Stimulated activated naive CD8-positive, alpha-beta T cell treated with anti-CD3 and anti-CD28 coated beads, Interleukin-15, Interleukin-2, amounts not matched to agents 100 U/mL and 50 U/mL, for 24 hours (primary cell): ENCODE results near the gene CRAMP1.

Source experiments
- ATAC-seq: fragments of 150-1000 bp; cut with Tn5 transposase; one replicate; pipeline ENCODE4 v1.10.0; 2021
- DNase-seq: peaks from one replicate; pipeline ENCODE4 v3.0.0; 2021

The CRAMP1 gene

DNA sequence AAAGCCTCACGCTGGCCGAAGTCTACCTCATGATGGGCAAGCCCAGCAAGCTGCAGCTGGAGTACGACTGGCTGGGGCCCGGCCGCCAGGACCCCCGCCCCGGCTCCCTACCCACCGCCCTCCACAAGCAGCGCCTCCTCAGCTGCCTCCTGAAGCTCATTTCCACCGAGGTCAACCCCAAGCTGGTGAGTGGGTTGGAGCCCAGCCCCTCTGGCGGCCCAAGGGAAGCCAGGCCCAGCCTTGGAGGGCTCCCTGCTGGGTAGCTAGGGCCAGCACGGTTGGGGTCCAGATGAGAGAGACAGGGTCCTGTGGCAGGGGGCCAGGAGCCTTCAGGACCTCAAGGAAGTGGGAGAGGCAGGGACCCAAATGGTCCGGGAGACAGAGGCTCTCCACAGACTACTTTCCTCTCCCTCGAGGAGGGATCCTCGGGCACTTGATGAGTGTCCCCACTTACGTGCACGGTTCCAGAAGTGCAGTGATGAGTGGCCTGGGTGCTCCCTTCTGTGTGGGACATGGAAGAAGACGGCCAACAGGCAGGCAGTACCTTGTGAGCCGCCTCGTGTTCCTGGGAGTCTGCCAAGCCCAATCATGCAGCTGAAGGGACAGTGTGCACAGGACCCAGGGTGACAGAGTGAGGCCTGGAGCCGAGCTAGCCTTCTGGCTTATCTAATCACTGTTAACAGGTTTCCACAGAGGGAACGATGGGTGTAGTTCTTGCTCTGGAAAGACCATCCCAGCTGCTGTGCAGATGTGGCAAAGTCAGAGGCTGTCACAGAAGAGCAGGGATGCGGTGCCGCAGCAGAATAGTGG, 44.9 kb downstream of the CRAMP1 start:
- DNase-seq (no peak), ATAC-seq (no peak)

- DNase-seq (no peak), ATAC-seq (no peak)
These were observed 45.7 kb downstream of the CRAMP1 start for GRCh38 chr16:1657841-1658240.

DNA sequence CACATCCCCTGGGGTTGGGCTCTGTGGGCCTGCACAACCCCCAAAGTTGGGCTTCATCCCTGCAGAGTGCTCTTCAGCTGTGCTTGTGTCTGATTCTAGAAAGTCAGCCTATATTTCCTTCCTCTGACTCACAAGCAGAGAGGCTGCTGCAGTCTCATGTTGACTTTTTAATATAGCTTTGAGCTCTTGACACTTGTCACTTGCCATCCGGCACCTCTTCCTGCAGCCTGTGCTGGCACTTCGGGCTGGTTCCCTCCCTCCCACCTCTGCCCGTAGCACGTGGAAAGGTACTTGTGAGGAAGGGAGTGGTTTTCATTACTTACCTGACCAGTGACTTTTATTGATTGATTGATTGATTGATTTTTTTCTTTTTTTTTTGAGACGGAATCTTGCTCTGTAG, 46.9 kb downstream of the CRAMP1 start:
- no peak for DNase-seq
- no peak for ATAC-seq

DNA sequence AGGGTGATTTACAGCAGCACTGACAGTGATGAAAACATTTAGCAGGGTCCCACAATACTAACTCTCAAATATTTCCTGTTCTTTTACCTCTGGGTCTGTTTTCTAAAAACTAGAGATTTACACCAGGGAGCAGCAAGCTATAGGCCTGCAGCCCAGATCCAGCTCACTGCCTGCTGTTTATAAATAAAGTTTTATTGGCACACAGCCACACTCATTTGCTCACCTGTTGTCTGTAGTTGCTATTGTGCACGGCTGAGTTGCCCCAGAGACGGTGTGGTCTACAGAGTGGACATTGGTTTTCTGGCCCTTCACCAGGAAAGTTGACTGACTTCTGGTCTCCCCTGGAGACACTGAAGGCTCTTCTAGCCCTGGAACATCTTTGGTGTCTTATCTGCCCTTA, 49.7 kb downstream of the CRAMP1 start:
- ATAC-seq = no peak

GRCh38 chr16:1662543-1662942, 50.4 kb downstream of the CRAMP1 start:
- ATAC-seq (no peak), DNase-seq (no peak)

More for the DNA sequence above, 49.7 kb downstream of the CRAMP1 start:
- no peak for DNase-seq

DNA sequence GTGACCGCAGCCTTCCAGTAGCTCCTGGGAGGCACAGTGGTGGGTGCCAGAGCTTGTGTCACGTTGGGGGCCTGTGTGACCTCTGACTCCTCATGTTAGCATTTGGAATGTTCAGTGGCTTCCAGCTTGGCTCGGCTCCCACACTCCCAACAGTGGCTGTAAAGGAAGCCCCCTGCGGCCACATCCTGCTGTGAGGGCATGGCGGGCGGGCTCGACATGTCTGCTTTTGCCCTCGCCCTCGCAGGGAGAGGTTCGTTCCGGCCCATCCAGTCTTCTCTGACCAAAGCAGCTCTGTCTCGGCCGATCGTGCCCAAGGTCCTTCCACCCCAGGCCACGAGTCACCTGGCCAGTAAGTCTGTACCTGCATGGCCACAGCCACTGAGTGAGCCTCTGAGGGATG, 53.7 kb downstream of the CRAMP1 start:
- ATAC-seq (no peak), DNase-seq (no peak)

GRCh38 chr16:1666316-1666715, 54.2 kb downstream of the CRAMP1 start:
- no peak for ATAC-seq
- no peak for DNase-seq

DNA sequence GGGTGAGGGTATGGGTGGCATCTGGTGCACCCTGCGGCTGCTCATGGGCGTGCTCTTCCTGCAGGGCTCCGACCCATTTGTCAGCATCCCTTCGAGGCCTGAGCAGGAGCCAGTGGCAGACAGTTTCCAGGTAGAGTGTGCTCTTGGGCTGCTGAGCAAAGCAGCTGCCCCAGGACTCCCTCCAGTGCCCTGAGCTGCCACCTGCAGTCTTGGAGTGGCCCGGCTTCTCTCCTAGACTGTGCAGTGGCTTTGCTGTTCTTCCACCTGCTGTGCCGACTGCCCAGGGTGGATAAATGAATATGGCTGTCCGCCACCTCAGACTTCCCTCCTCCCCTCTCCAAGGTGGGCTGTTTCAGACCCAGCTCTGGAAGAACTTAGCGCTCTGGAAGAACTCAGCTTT, 55.1 kb downstream of the CRAMP1 start:
- ATAC-seq = no peak
- no peak for DNase-seq

GRCh38 chr16:1667916-1668315, 55.8 kb downstream of the CRAMP1 start:
- ATAC-seq (no peak), DNase-seq (no peak)

- ATAC-seq (no peak), DNase-seq (no peak)
These were observed 56.6 kb downstream of the CRAMP1 start for GRCh38 chr16:1668612-1669319.

GRCh38 chr16:1669698-1670097, 57.5 kb downstream of the CRAMP1 start:
- DNase-seq = no peak
- ATAC-seq = no peak

- ATAC-seq (no peak), DNase-seq (no peak)
These were observed 58.2 kb downstream of the CRAMP1 start for GRCh38 chr16:1670371-1670770.

- ATAC-seq (no peak), DNase-seq (no peak)
These were observed 58.7 kb downstream of the CRAMP1 start for GRCh38 chr16:1670866-1671265.

DNA sequence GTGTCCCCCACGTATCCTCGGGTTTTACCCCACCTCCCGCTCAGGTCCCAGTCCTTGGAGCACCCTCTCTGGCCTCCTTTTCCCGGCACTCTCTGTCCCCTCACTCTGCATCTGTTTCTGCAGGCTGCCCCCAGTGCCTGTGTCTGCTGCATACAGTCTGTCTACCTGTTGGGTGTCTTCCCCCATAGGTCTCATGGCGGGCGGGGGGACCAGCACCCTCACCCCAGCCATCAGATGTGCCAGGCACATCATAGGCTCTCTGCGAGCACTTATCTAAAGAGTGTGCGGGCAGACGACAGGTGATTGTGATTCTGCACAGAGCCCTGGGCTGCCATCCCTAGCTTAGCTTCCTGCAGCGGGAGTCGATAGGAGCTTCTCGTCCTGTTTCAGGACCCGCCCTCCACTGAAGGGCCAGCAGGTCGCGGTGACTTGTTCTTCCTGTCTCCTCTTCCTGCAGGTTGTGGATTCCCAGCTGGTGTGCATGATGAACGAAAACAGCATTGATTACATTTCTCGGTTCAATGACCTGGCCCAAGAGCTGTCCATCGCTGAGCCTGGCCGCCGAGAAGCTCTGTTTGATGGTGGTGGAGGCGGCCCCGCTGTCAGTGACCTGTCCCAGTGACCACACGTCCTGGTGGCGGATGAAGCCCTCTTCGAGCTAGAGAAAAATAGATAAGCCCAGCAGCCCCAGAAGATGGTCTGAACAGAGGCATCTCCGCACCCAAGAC, 61.4 kb downstream of the CRAMP1 start:
- ATAC-seq (no peak), DNase-seq (no peak)

DNA sequence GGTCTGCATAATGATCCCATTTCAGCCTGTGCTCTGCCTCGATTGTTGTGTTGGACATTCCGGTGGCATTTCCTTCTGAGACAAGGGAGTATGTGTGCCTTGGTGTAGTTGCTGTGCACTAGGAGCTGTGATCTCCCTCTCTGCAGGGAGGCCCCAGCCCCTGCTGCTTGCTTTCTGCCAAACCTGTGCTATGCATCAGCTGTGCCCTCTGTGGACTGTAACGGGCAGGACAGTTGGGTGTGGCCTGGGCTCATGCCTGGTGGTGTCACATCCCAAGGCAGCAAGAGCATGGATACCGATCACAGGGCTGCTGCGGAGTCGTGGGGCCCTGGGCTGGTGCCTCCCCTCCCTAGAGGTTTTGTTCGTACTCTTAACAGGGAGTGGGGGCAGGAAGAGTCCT, 62.1 kb downstream of the CRAMP1 start:
- no peak for DNase-seq
- no peak for ATAC-seq

DNA sequence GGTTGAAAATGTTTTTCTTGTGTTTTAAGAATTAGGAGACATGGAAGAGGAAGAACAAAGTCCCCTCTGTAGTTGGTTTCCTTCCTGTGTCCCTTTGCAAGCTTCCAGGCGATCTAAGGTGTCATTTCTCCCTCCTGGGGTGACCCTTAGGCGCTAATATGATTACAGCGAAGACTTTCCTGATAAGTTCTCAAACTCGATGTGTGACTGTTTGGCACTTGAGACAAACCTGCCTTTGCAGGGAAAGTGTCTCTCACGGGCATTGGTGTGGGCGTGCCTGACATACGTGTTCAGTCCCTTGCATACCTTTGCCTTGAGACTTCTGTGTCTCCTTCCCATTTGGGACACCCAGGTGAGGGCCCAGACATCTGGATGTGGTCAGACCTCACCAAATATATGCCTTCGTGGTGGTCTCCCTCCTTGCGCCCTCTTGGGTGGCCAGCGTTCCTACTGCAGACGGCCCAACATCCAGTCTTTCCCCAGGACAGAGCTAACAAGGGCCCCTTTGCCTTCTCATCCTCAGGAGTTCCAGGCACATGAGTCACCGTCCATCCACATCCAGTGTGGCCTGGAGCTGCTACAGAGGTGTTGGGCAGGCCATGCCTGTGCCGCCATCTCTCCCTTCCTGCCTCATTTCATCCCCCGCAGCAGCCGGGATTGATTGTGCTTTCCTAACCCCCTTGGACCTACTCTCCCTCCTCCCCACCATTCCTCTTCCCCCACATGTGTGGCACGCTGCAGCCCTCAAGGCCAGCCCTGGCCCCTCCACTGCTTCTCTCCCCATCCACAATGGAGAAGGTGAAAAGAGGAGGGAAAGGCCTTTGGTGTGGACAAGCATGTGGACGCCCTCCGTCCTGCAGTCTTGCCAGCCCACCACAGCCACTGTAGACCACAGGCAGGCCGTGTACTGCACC, 62.8 kb downstream of the CRAMP1 start:
- ATAC-seq (no peak), DNase-seq (no peak)

DNA sequence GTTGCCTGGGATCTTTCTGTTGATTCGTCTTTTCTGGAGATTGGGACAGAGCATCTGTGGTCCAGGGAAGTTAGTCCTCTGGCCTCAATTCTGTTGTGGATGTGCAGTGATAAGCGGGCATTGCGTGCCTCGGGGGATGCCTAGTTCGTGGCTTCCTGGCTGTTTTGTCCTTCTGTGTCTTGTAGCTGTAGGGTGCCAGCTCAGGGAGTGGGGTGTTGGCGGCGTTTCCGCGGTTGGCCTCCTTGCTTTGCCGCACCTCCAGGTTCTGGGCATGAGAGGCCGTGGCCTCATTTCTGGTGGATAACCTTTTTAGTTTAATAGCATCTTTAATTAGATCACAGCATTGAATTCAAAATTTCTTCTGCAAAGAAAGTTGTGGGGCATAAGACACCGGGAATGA, 64.5 kb downstream of the CRAMP1 start:
- DNase-seq (no peak), ATAC-seq (no peak)

- ATAC-seq (no peak), DNase-seq (no peak)
These were observed 65.2 kb downstream of the CRAMP1 start for GRCh38 chr16:1677339-1677738.

GRCh38 chr16:1677942-1678499, 65.9 kb downstream of the CRAMP1 start, which contains the start of gene JPT2:
JPT2 (plus strand) TSS chr16:1678279; CDS start chr16:1678313, 34 bp downstream.
- ATAC-seq = peak; percentile 99
- DNase-seq = peak; percentile 97

DNA sequence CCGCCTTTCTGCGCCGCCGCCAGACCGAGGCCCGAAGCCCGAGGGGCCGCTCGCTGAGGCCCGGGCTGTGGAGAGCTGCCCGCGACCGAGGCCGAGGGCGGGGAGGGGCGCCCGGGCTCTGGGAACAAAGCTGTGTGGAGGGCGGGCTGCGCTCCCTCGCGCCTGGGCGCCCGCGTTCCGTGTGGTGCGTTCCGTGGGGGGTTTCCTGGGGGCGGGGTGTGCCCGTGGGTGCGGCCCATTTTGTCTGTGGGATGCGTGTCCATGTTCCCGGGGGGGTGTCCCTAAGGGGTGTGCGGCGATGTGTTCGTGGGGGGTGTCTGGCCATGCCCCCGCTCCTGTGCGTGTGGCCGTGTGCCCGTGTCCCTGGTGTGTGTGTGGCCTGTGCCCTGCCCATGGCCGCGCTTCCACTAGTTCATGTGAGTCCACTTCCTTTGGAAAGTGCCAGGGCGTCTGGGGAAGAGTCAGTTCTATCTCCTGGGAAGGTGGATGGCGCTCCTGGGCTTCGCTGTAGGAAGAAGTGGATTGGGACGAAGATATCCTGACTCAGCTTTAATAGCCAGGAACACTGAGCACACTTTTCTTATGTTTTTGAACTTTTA, 66.4 kb downstream of the CRAMP1 start:
- peak; percentile 8 for ATAC-seq

DNA sequence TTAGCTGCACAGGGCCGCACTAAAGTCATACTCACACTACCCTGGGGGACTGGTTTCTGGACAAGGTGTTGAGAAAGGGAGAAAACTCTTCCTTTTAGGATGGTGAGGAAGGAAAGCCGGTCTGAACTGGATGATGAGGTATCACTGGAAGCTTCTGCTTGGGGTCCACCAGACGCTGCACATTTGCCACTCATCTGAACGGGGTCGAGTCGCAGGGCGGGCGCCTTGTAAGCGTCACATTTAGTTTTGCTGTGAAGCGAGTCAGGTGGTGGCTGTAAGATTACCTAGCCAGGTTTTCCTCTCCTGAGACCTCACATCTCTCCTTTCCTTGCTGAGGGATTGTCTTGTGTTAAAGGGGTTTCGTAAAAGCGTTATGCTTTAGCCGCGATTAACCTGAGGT, 68.2 kb downstream of the CRAMP1 start:
- ATAC-seq = no peak
- no peak for DNase-seq

More for the DNA sequence above, 66.4 kb downstream of the CRAMP1 start:
- peak; percentile 45 for DNase-seq
